PC-3 (cell line): Measurements from ENCODE around the gene CERKL. TPM values are rescaled to one million over a fixed set of nuclear protein-coding genes. Genes with fewer than 3 reads are reported as not detected.

Experiments
- ATAC-seq: fragments of 200-7000 bp; cut with Tn5 transposase; 2 replicates; pipeline ENCODE4 v1.9.1; 2020; ENCODE audit warnings: mild to moderate bottlenecking, moderate library complexity
- BruUV-seq: library from RNA; stranded (reverse); fragments of 400-500 nt; replicated peaks from 2 replicates; lab custom pipeline; 2021; lab: Mats Ljungman, UMichigan
- CTCF ChIA-PET: fragments of 300-600 bp; sonication (Branson Sonifier 250); formaldehyde crosslinking; loops from one replicate; lab custom pipeline; 2022; ENCODE audit warnings: antibody characterized with exemption; lab: Charles Lee
- POLR2A ChIA-PET: fragments of 300-600 bp; sonication (Branson Sonifier 250); formaldehyde crosslinking; loops from one replicate; lab custom pipeline; 2022; ENCODE audit warnings: antibody characterized with exemption; ENCODE audit not compliant: unreplicated experiment; lab: Charles Lee
- DNase-seq: peaks from one replicate; pipeline ENCODE4 v3.0.0-alpha.2; 2015
- H2AFZ ChIP-seq: fragments of 300-600 bp; sonication (generic); 2 replicates; pipeline ENCODE4 v1.6.0; 2016; ENCODE audit warnings: antibody characterized with exemption, low read length
- H3F3A ChIP-seq: fragments of 300-600 bp; sonication (generic); one replicate; pipeline ENCODE4 v1.6.0; 2017; ENCODE audit warnings: antibody characterized with exemption, low read length, control low read depth, mild to moderate bottlenecking; ENCODE audit not compliant: unreplicated experiment
- H3K27ac ChIP-seq: fragments of 300-600 bp; sonication (generic); 2 replicates; pipeline ENCODE4 v1.5.1; 2016; ENCODE audit warnings: mild to moderate bottlenecking, low read length
- H3K27me3 ChIP-seq: fragments of 300-600 bp; sonication (generic); 2 replicates; pipeline ENCODE4 v1.6.1; 2016; ENCODE audit warnings: low read length, mixed read lengths
- H3K36me3 ChIP-seq: fragments of 300-600 bp; sonication (generic); 2 replicates; pipeline ENCODE4 v1.6.1; 2016; ENCODE audit warnings: low read depth, mixed run types, low read length, mixed read lengths
- H3K4me1 ChIP-seq: fragments of 300-600 bp; sonication (generic); 2 replicates; pipeline ENCODE4 v1.5.1; 2016; ENCODE audit warnings: low read length; ENCODE audit not compliant: insufficient read depth
- H3K4me2 ChIP-seq: fragments of 300-600 bp; sonication (generic); 2 replicates; pipeline ENCODE4 v1.6.0; 2016; ENCODE audit warnings: low read length
- H3K4me3 ChIP-seq: fragments of 300-600 bp; sonication (generic); 2 replicates; pipeline ENCODE4 v1.5.1; 2016; ENCODE audit warnings: mild to moderate bottlenecking, low read length, mixed read lengths
- H3K79me2 ChIP-seq: fragments of 300-600 bp; sonication (generic); 2 replicates; pipeline ENCODE4 v1.6.1; 2017; ENCODE audit warnings: low read length, mixed read lengths
- H3K9ac ChIP-seq: fragments of 300-600 bp; sonication (generic); 2 replicates; pipeline ENCODE4 v1.6.0; 2016; ENCODE audit warnings: mild to moderate bottlenecking, low read length
- H3K9me2 ChIP-seq: fragments of 300-600 bp; sonication (generic); replicated peaks from 2 replicates; pipeline ENCODE4 v1.6.1; 2016; ENCODE audit warnings: mixed run types, low read length, mixed read lengths
- H3K9me3 ChIP-seq: fragments of 300-600 bp; sonication (generic); 2 replicates; pipeline ENCODE4 v1.6.1; 2016; ENCODE audit warnings: low read length, mixed read lengths
- H4K20me1 ChIP-seq: fragments of 300-600 bp; sonication (generic); 2 replicates; pipeline ENCODE4 v1.6.1; 2016; ENCODE audit warnings: low read length, mixed read lengths
- EZH2 ChIP-seq: fragments of 300-600 bp; sonication (generic); IDR thresholded peaks from one replicate; pipeline ENCODE4 v1.6.1; 2017; ENCODE audit warnings: antibody characterized with exemption, mild to moderate bottlenecking, low read length; ENCODE audit not compliant: unreplicated experiment
- EZH2phosphoT487 ChIP-seq: fragments of 300-600 bp; sonication (generic); IDR thresholded peaks from 2 replicates; pipeline ENCODE4 v1.6.1; 2018; ENCODE audit warnings: mild to moderate bottlenecking, antibody characterized with exemption, low read length, borderline replicate concordance
- intact Hi-C: fragments of 100-400 bp; cut with micrococcal nuclease; formaldehyde crosslinking; loops from 2 replicates; pipeline ENCODE4 v1.9.0; 2023
- total RNA-seq: library from RNA; depleted of rRNA; stranded (reverse); fragments of >200 nt; gene quantifications from 2 replicates; pipeline ENCODE4 v1.2.3, GENCODE V29; 2014
- TF ChIP-seq, protein P1 (sequence below): fragments of 300-600 bp; sonication (generic); conservative IDR thresholded peaks from 2 replicates; pipeline ENCODE4 v1.5.1; 2017; ENCODE audit warnings: antibody characterized with exemption, low read depth, mild to moderate bottlenecking, low read length

Gene CERKL
- total RNA-seq, 1 experiment from 2014 or later = 0.98 TPM

DNA sequence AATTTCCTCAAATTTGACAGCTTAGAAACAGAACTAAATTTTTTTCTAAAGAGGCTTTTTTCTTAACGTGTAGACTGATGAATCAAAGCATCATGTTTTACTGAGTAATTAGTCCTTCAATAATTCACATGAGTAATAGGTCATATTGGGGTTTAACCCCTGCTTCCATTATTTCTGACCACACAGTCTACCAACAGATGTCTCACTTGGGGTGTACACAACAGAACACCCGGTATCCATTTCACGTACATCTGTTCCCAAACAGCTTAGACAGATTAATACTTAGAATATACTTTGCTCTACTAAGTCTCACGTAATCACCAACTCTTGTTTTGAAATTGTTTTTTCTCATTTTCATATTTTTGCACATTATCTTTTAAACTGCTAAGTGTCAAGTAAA, 14.8 kb downstream of the CERKL start:
- TF ChIP-seq EZH2 (no peak), EZH2phosphoT487 (no peak)
- TF ChIP-seq, protein P1, sequence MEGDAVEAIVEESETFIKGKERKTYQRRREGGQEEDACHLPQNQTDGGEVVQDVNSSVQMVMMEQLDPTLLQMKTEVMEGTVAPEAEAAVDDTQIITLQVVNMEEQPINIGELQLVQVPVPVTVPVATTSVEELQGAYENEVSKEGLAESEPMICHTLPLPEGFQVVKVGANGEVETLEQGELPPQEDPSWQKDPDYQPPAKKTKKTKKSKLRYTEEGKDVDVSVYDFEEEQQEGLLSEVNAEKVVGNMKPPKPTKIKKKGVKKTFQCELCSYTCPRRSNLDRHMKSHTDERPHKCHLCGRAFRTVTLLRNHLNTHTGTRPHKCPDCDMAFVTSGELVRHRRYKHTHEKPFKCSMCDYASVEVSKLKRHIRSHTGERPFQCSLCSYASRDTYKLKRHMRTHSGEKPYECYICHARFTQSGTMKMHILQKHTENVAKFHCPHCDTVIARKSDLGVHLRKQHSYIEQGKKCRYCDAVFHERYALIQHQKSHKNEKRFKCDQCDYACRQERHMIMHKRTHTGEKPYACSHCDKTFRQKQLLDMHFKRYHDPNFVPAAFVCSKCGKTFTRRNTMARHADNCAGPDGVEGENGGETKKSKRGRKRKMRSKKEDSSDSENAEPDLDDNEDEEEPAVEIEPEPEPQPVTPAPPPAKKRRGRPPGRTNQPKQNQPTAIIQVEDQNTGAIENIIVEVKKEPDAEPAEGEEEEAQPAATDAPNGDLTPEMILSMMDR = no peak
- POLR2A ChIA-PET = no interaction called here
- intact Hi-C loops = no loop called here
- DNase-seq = peak; percentile 6
- no TSS peak for BruUV-seq
- Histone ChIP-seq H3K27me3 (no peaks in the 10 kb centered on the region), H2AFZ (no peak overlapping the region), H3K36me3 (no peaks in the 10 kb centered on the region), H3K9ac (no peak overlapping the region), H3K27ac (no peak overlapping the region), H3K79me2 (no peaks in the 10 kb centered on the region), H3F3A (no peaks in the 10 kb centered on the region), H3K4me2 (no peak overlapping the region), H3K9me2 (no peaks in the 10 kb centered on the region), H3K9me3 (no peaks in the 10 kb centered on the region), H3K4me1 (no peaks in the 10 kb centered on the region), H4K20me1 (no peaks in the 10 kb centered on the region), H3K4me3 (no peak overlapping the region)
- no peak for ATAC-seq
- CTCF ChIA-PET = no interaction called here

DNA sequence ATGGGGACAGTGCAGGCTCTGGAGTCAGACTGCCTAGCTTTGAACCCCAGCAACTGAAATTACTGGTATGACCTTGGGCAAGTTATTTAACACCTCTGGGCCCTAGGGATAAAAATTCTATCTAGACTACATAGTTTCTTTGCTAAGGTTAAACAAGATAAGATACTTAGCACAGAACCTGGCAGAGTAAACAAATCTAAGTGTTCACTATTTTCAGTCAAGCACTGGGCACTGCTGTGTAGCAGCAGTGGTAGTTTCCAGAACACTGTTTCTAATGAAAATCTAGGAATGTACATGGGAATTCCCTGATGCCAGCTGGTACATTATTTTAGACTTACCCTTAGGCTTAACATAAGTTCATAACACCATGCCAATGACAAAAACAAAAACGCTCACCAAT, 17.2 kb downstream of the CERKL start:
- Histone ChIP-seq H3K4me1 (no peaks in the 10 kb centered on the region), H3K4me3 (no peak overlapping the region), H3K36me3 (no peaks in the 10 kb centered on the region), H3K9me2 (no peaks in the 10 kb centered on the region), H3K9me3 (no peaks in the 10 kb centered on the region), H4K20me1 (no peaks in the 10 kb centered on the region), H3K9ac (no peak overlapping the region), H3K27me3 (no peaks in the 10 kb centered on the region), H3K4me2 (no peak overlapping the region), H3K27ac (no peak overlapping the region), H2AFZ (no peak overlapping the region), H3F3A (no peaks in the 10 kb centered on the region), H3K79me2 (no peaks in the 10 kb centered on the region)
- ATAC-seq (no peak), DNase-seq (no peak)
- ChIA-PET POLR2A (no interaction called here), CTCF (no interaction called here)
- no peak for TF ChIP-seq EZH2
- TF ChIP-seq, protein P1 = no peak
- TF ChIP-seq EZH2phosphoT487 = no peak
- intact Hi-C loops = no loop called here
- no TSS peak for BruUV-seq

DNA sequence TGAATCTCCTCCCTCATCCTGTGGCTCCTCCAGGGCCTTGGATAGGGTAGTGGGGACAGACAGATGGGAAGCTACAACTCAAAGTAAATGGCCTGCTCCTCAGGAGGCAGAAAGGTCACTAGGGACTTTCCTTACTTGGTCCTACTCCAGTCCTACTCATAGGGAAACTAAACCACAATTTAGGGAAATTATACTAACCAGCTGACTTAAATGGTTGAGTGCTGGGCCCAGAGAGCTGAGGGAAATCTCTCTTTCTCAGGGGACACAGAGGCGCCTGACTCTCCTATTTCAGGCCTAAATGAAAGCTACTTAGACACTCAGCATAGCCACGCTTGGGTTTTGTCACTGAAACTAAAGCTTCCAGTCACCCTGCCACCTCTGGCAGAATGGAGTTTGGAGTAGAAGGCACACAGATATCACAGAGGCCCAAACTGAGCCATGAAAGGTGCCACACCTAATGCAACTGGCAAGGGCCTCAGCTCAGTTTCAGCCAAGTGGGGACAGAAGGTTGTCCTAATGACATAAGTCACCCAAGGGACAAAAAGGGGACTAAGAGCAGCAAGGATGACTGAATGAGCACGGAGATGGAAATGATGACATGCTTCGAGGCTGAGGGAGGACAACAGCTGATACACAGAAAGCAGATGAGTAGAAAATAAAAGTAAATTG, 24.0 kb downstream of the CERKL start:
- intact Hi-C loops = no loop called here
- TF ChIP-seq EZH2phosphoT487 = no peak
- TF ChIP-seq EZH2 = no peak
- TF ChIP-seq, protein P1 = no peak
- no peak overlapping the region for H3K9ac ChIP-seq
- H2AFZ ChIP-seq = no peak overlapping the region
- CTCF ChIA-PET = no interaction called here
- H3K27me3 ChIP-seq = no peaks in the 10 kb centered on the region
- POLR2A ChIA-PET = no interaction called here
- no peak overlapping the region for H3K4me3 ChIP-seq
- no TSS peak for BruUV-seq
- no peaks in the 10 kb centered on the region for H3K79me2 ChIP-seq
- H3K27ac ChIP-seq = no peak overlapping the region
- H4K20me1 ChIP-seq = no peaks in the 10 kb centered on the region
- ATAC-seq (no peak), DNase-seq (no peak)
- no peaks in the 10 kb centered on the region for H3K36me3 ChIP-seq
- no peaks in the 10 kb centered on the region for H3K9me3 ChIP-seq
- no peaks in the 10 kb centered on the region for H3K9me2 ChIP-seq
- no peak overlapping the region for H3K4me2 ChIP-seq
- H3F3A ChIP-seq = no peaks in the 10 kb centered on the region
- no peaks in the 10 kb centered on the region for H3K4me1 ChIP-seq
